Loucy (cell line): ENCODE results near the gene TAGLN3.

Source experiments
- EZH2phosphoT487 ChIP-seq: fragments of 200-600 bp; IDR thresholded peaks from 2 replicates; pipeline ENCODE4 v1.6.1; 2018; ENCODE audit warnings: antibody characterized with exemption, mild to moderate bottlenecking, moderate library complexity, borderline replicate concordance
- TF ChIP-seq, protein P1 (sequence below): fragments of 200-600 bp; sonication (generic); conservative IDR thresholded peaks from 2 replicates; pipeline ENCODE4 v1.5.1; 2014; ENCODE audit warnings: mild to moderate bottlenecking, antibody characterized with exemption, low read length

DNA sequence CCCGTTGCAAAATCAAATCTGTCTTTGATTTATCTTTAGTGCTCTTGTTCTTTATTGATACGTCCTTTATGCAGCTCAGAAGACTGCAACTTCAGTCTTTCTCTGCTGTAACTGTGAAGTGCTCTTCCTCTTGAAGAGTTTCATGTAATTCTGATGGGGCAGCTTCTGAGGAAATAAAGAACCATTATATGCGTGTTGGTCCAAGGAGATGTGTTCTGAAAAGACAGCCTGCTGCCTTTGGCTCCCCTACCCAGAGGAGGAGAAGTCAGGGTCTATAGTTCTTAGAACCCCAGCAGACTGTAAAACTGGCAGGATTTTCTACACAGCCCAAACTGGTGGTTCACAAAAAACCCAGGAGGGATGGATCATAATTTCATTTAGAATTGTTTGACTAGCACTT is 42.3 kb upstream of the TAGLN3 start:
- TF ChIP-seq, protein P1, sequence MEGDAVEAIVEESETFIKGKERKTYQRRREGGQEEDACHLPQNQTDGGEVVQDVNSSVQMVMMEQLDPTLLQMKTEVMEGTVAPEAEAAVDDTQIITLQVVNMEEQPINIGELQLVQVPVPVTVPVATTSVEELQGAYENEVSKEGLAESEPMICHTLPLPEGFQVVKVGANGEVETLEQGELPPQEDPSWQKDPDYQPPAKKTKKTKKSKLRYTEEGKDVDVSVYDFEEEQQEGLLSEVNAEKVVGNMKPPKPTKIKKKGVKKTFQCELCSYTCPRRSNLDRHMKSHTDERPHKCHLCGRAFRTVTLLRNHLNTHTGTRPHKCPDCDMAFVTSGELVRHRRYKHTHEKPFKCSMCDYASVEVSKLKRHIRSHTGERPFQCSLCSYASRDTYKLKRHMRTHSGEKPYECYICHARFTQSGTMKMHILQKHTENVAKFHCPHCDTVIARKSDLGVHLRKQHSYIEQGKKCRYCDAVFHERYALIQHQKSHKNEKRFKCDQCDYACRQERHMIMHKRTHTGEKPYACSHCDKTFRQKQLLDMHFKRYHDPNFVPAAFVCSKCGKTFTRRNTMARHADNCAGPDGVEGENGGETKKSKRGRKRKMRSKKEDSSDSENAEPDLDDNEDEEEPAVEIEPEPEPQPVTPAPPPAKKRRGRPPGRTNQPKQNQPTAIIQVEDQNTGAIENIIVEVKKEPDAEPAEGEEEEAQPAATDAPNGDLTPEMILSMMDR: no peak
- no peak for TF ChIP-seq EZH2phosphoT487
